A549 (cell line): Measurements from ENCODE around the gene RILPL1. TPM values are rescaled to one million over a fixed set of nuclear protein-coding genes. Genes with fewer than 3 reads are reported as not detected.
"Not testable (repeated sequence)": the region's sequence is repeated elsewhere in the genome, so short reads cannot be mapped to it uniquely, and the experiment has no call there.

Experiments used
- ATAC-seq, 2 experiments: fragments of 200-7000 bp in 1 of 2; fragments of >200 bp in 1 of 2; cut with Nextera tagmentation in 1 of 2; cut with Tn5 transposase in 1 of 2; 3 replicates each; pipeline versions ENCODE4 v1.8.0 to v1.9.1; 2018 to 2020; ENCODE audit warnings: mild to moderate bottlenecking in 1 of 2, moderate library complexity in 1 of 2
- CTCF ChIA-PET: fragments of 300-600 bp; sonication (Branson Sonifier 250); formaldehyde crosslinking; extraction: SDS; loops from one replicate; lab custom pipeline; 2021; ENCODE audit warnings: antibody characterized with exemption, inconsistent platforms; lab: Yijun Ruan, JAX
- POLR2A ChIA-PET: fragments of 350-600 bp; formaldehyde crosslinking; extraction: SDS; loops from one replicate; lab custom pipeline; 2021; ENCODE audit warnings: antibody characterized with exemption, inconsistent platforms; lab: Yijun Ruan, JAX
- DNase-seq, 2 experiments: peaks; one replicate each; pipeline versions ENCODE4 v3.0.0 to v3.0.0-alpha.2; 2011 to 2016; ENCODE audit warnings: low read depth in 1 of 2, low spot score in 1 of 2
- FAIRE-seq: peaks from 2 replicates; lab custom pipeline; 2011; peaks lifted over from hg19 to GRCh38; lab: Jason Lieb, UNC
- H3K27ac ChIP-seq, 2 experiments: fragments of >200 bp; sonication (Bioruptor Twin); formaldehyde crosslinking; 3 replicates each; pipeline ENCODE4 v1.5.1; 2016 to 2017
- H3K4me1 ChIP-seq: fragments of >200 bp; sonication (Bioruptor Twin); formaldehyde crosslinking; 3 replicates; pipeline ENCODE4 v1.6.1; 2016
- H3K4me2 ChIP-seq: fragments of >200 bp; sonication (Bioruptor Twin); formaldehyde crosslinking; 3 replicates; pipeline ENCODE4 v1.6.1; 2016
- H3K4me3 ChIP-seq: fragments of >200 bp; sonication (Bioruptor Twin); formaldehyde crosslinking; 3 replicates; pipeline ENCODE4 v1.5.1; 2016
- H3K9me3 ChIP-seq: fragments of >200 bp; sonication (Bioruptor Twin); formaldehyde crosslinking; 3 replicates; pipeline ENCODE4 v1.6.1; 2016
- ATOH8 ChIP-seq: fragments of 250-450 bp; sonication (Bioruptor Pico); IDR thresholded peaks from 2 replicates; pipeline ENCODE4 v1.5.0; 2020; ENCODE audit warnings: low read depth, mild to moderate bottlenecking, moderate library complexity
- CEBPB ChIP-seq, 2 experiments: fragments of >200 bp in 1 of 2; sonication (Bioruptor Twin) in 1 of 2; formaldehyde crosslinking in 1 of 2; IDR thresholded peaks; 2 replicates each; pipeline ENCODE4 v1.6.1; 2012 to 2016
- EHMT2 ChIP-seq: fragments of 200-600 bp; sonication (generic); IDR thresholded peaks from 2 replicates; pipeline ENCODE4 v1.6.1; 2016; ENCODE audit warnings: antibody characterized with exemption, low read depth, mild to moderate bottlenecking, moderate library complexity
- FOSL2 ChIP-seq, 2 experiments: fragments of 450-650 bp in 1 of 2; fragments of >200 bp in 1 of 2; sonication (Bioruptor Twin) in 1 of 2; formaldehyde crosslinking; IDR thresholded peaks; 2 replicates each; pipeline versions ENCODE4 v1.5.0 to v1.6.1; 2016 to 2020; ENCODE audit warnings: mild to moderate bottlenecking in 1 of 2, moderate library complexity in 1 of 2
- HDAC2 ChIP-seq: fragments of 200-600 bp; sonication (generic); IDR thresholded peaks from 2 replicates; pipeline ENCODE4 v1.6.1; 2016
- HMGXB4 ChIP-seq: fragments of 250-450 bp; sonication (Bioruptor Pico); IDR thresholded peaks from 2 replicates; pipeline ENCODE4 v1.5.0; 2021; ENCODE audit warnings: mild to moderate bottlenecking, moderate library complexity, borderline replicate concordance
- HOXB13 ChIP-seq: fragments of 250-450 bp; sonication (Bioruptor Pico); IDR thresholded peaks from 2 replicates; pipeline ENCODE4 v1.5.0; 2020; ENCODE audit warnings: low read depth, mild to moderate bottlenecking, moderate library complexity
- JUN ChIP-seq, 2 experiments: fragments of >200 bp; sonication (Bioruptor Twin); formaldehyde crosslinking; IDR thresholded peaks; 2 replicates in 1 of 2; 3 replicates in 1 of 2; pipeline ENCODE4 v1.6.1; 2016 to 2017
- RAD21 ChIP-seq, 2 experiments: fragments of >200 bp in 1 of 2; sonication (Bioruptor Twin) in 1 of 2; formaldehyde crosslinking in 1 of 2; IDR thresholded peaks in 1 of 2; conservative IDR thresholded peaks in 1 of 2; 2 replicates in 1 of 2; 3 replicates in 1 of 2; pipeline ENCODE4 v1.6.1; 2012 to 2018; ENCODE audit warnings: inconsistent platforms in 1 of 2
- RARB ChIP-seq: fragments of 250-450 bp; sonication (Bioruptor Pico); IDR thresholded peaks from 2 replicates; pipeline ENCODE4 v1.8.0; 2021; ENCODE audit warnings: mild to moderate bottlenecking, moderate library complexity
- RCOR1 ChIP-seq: fragments of 150-350 bp; IDR thresholded peaks from 2 replicates; pipeline ENCODE4 v1.6.1; 2014; ENCODE audit warnings: antibody characterized with exemption, low read length, low read depth
- RFX5 ChIP-seq: fragments of 450-650 bp; IDR thresholded peaks from 2 replicates; pipeline ENCODE4 v1.7.1; 2014; ENCODE audit warnings: antibody characterized with exemption, mild to moderate bottlenecking, moderate library complexity
- SMC3 ChIP-seq: fragments of >200 bp; sonication (Bioruptor Twin); formaldehyde crosslinking; IDR thresholded peaks from 3 replicates; pipeline ENCODE4 v1.6.1; 2018; ENCODE audit warnings: inconsistent platforms
- SREBF2 ChIP-seq: fragments of 450-650 bp; IDR thresholded peaks from 2 replicates; pipeline ENCODE4 v1.6.1; 2014; ENCODE audit warnings: mild to moderate bottlenecking, moderate library complexity
- TFCP2L1 ChIP-seq: fragments of 250-450 bp; sonication (Bioruptor Pico); IDR thresholded peaks from 2 replicates; pipeline ENCODE4 v1.5.0; 2021; ENCODE audit warnings: mild to moderate bottlenecking
- ZFP36 ChIP-seq: fragments of 450-650 bp; IDR thresholded peaks from 2 replicates; pipeline ENCODE4 v1.6.1; 2014; ENCODE audit warnings: borderline replicate concordance; ENCODE audit not compliant: partially characterized antibody
- WGBS: methylation state at CpG from one replicate; pipeline ENCODE4 v1.1.6; 2017; ENCODE audit errors: missing lambda C conversion rate; 5-methylcytosine and 5-hydroxymethylcytosine counted together
- polyA plus RNA-seq, 4 experiments: library from polyadenylated mRNA; depleted of rRNA in 3 of 4; stranded (reverse); fragments of >200 nt; fragmentation: RNase III in 1 of 4; extraction: RNeasy Plus Mini Kit Qiagen cat#74134 plus additional on column Dnase treatment in 1 of 4; gene quantifications; 2 replicates in 3 of 4; 3 replicates in 1 of 4; pipeline ENCODE4 v1.2.3, GENCODE V29; 2011 to 2017

RILPL1 gene
- polyA plus RNA-seq, 2 of the 4 experiments (the other 2 are of a cell fraction), result 8.0 to 14.2 TPM

- CTCF ChIA-PET, result no interaction called here
- peaks cover 3% of the 10 kb centered on the region; the same call in 1 of the 3 replicates for H3K4me1 ChIP-seq
These were observed 80.4 kb downstream of the RILPL1 start for GRCh38 chr12:123453165-123453564.

GRCh38 chr12:123452276-123452550, 81.3 kb downstream of the RILPL1 start:
- not testable (repeated sequence) for ATAC-seq
- CTCF ChIA-PET, result interaction anchor here (0.6 to 0.9 kb wide), 2 partner anchors 40 to 86 kb away, joined by 3 to 4 read pairs; no protein-coding TSS in a partner anchor

More at GRCh38 chr12:123453165-123453564, 80.4 kb downstream of the RILPL1 start:
- FAIRE-seq, result no peak
- POLR2A ChIA-PET, result no interaction called here
- Histone ChIP-seq H3K27ac (no peak overlapping the region), H3K4me2 (no peak overlapping the region), H3K4me3 (no peak overlapping the region), H3K9me3 (no peaks in the 10 kb centered on the region)
- no peak for TF ChIP-seq TFCP2L1 (CRISPR knock-in tag)
- ATAC-seq, result no peak
- DNase-seq, result no peak
- WGBS, result 86% methylated on average over 3 of the region's 3 CpGs

GRCh38 chr12:123450636-123451035, 82.9 kb downstream of the RILPL1 start:
- 79% methylated on average over 9 of the region's 9 CpGs for WGBS
- ChIA-PET CTCF (no interaction called here), POLR2A (no interaction called here)
- FAIRE-seq (no peak), DNase-seq (no peak), ATAC-seq (no peak)
- Histone ChIP-seq H3K27ac (no peak overlapping the region), H3K4me3 (no peak overlapping the region), H3K4me2 (no peak overlapping the region), H3K4me1 (peaks cover 12% of the 10 kb centered on the region; the same call in 2 of the 3 replicates), H3K9me3 (no peaks in the 10 kb centered on the region)
- no peak for TF ChIP-seq HOXB13
- no peak for TF ChIP-seq RCOR1
- TF ChIP-seq CEBPB (IDR thresholded peaks at IDR 0.05), result no peak
- no peak for TF ChIP-seq ZFP36
- no peak for TF ChIP-seq RFX5
- no peak for TF ChIP-seq RARB (CRISPR knock-in tag)
- TF ChIP-seq ATOH8 (CRISPR knock-in tag), result no peak
- no peak for TF ChIP-seq SMC3
- TF ChIP-seq HDAC2, result no peak
- no peak for TF ChIP-seq SREBF2
- no peak for TF ChIP-seq FOSL2 (IDR thresholded peaks at IDR 0.05)
- TF ChIP-seq FOSL2 (CRISPR knock-in tag; IDR thresholded peaks at IDR 0.05), result no peak
- TF ChIP-seq RAD21 (conservative IDR thresholded peaks at IDR 0.05 in 1 of 2, IDR thresholded peaks at IDR 0.05 in 1 of 2), result no peak

More at GRCh38 chr12:123452276-123452550, 81.3 kb downstream of the RILPL1 start:
- not testable (repeated sequence) for FAIRE-seq, H3K4me1 ChIP-seq, DNase-seq, H3K9me3 ChIP-seq, H3K27ac ChIP-seq, H3K4me2 ChIP-seq, H3K4me3 ChIP-seq
- WGBS, result 0% methylated on average over 1 of the region's 1 CpG
- POLR2A ChIA-PET, result interaction anchor here (0.7 to 0.8 kb wide), 2 partner anchors 8 to 219 kb away, joined by 5 read pairs; partner anchors contain the start of genes MPHOSPH9 and MTRFR

- Histone ChIP-seq H3K27ac (no peak overlapping the region), H3K4me2 (no peak overlapping the region), H3K4me1 (peaks cover 20% of the 10 kb centered on the region; the same call in 2 of the 3 replicates), H3K9me3 (no peaks in the 10 kb centered on the region), H3K4me3 (no peak overlapping the region)
- WGBS, result 71% methylated on average over 4 of the region's 4 CpGs
- POLR2A ChIA-PET, result no interaction called here
- ATAC-seq, result no peak
- FAIRE-seq, result no peak
- CTCF ChIA-PET, result no interaction called here
- no peak for DNase-seq
- TF ChIP-seq HMGXB4 (CRISPR knock-in tag) (no peak), JUN (IDR thresholded peaks at IDR 0.05) (no peak), ATOH8 (CRISPR knock-in tag) (no peak), EHMT2 (no peak)
These were observed 83.7 kb downstream of the RILPL1 start for GRCh38 chr12:123449856-123450255.
